ENCODE measurements around the gene HIGD2B.
"Not testable (repeated sequence)": the region's sequence is repeated elsewhere in the genome, so short reads cannot be mapped to it uniquely, and the experiment has no call there.

The HIGD2B gene

GRCh38 chr15:72671525-72671924 lies 14.5 kb downstream of the HIGD2B start:
- no peak for DNase-seq

GRCh38 chr15:72670656-72671352 lies 15.2 kb downstream of the HIGD2B start:
- DNase-seq: peak; percentile 62 to 77

- not testable (repeated sequence) for DNase-seq
These were observed 16.2 kb downstream of the HIGD2B start for GRCh38 chr15:72669803-72670202.

- DNase-seq: not testable (repeated sequence)
These were observed 20.3 kb downstream of the HIGD2B start for GRCh38 chr15:72665706-72666105.

GRCh38 chr15:72663931-72664330 lies 22.1 kb downstream of the HIGD2B start:
- DNase-seq: not testable (repeated sequence)

- DNase-seq: not testable (repeated sequence)
These were observed 24.9 kb downstream of the HIGD2B start for GRCh38 chr15:72661081-72661480.

GRCh38 chr15:72656014-72656413 lies 30.0 kb downstream of the HIGD2B start:
- not testable (repeated sequence) for DNase-seq

- DNase-seq: not testable (repeated sequence)
These were observed 31.6 kb downstream of the HIGD2B start, which contains the start of gene GOLGA6B for GRCh38 chr15:72654397-72654796. GOLGA6B (plus strand) TSS chr15:72654697; CDS start chr15:72654738, 41 bp downstream.

- DNase-seq: not testable (repeated sequence)
These were observed 37.2 kb downstream of the HIGD2B start for GRCh38 chr15:72648631-72649253.

GRCh38 chr15:72642271-72642670 lies 43.7 kb downstream of the HIGD2B start:
- not testable (repeated sequence) for DNase-seq

- DNase-seq: not testable (repeated sequence)
These were observed 46.1 kb downstream of the HIGD2B start for GRCh38 chr15:72639759-72640483.

GRCh38 chr15:72636519-72637282 lies 49.3 kb downstream of the HIGD2B start:
- DNase-seq: peak; percentile 65 to 68

GRCh38 chr15:72629068-72629570 lies 56.9 kb downstream of the HIGD2B start:
- DNase-seq: not testable (repeated sequence)

GRCh38 chr15:72628249-72629067 lies 57.5 kb downstream of the HIGD2B start:
- not testable (repeated sequence) for DNase-seq

- not testable (repeated sequence) for DNase-seq
These were observed 59.8 kb downstream of the HIGD2B start for GRCh38 chr15:72626153-72626552.
